ENCODE measurements around the gene PAX8. TPM values are rescaled to one million over a fixed set of nuclear protein-coding genes. Genes with fewer than 3 reads are reported as not detected.

The PAX8 gene
- total RNA-seq, 1 experiment from 2014 or later, result 3.4 TPM

GRCh38 chr2:113178069-113178746 lies 100.5 kb downstream of the PAX8 start:
- Histone ChIP-seq H3K4me1 (ENCODE audit: insufficient read depth, low read length) (no peaks in the 10 kb centered on the region), H3K4me3 (ENCODE audit: low read length) (no peak overlapping the region), H3K27me3 (ENCODE audit: low read length) (no peaks in the 10 kb centered on the region), H3K9ac (ENCODE audit: low read length) (no peak overlapping the region), H4K20me1 (ENCODE audit: low read length) (no peaks in the 10 kb centered on the region), H3K27ac (ENCODE audit: low read length) (no peak overlapping the region), H3K9me3 (ENCODE audit: low read length) (no peaks in the 10 kb centered on the region), H3K4me2 (ENCODE audit: low read length) (no peak overlapping the region), H2AFZ (ENCODE audit: low read length) (no peak overlapping the region), H3K79me2 (ENCODE audit: low read length) (no peaks in the 10 kb centered on the region), H3K36me3 (ENCODE audit: low read depth, low read length) (no peaks in the 10 kb centered on the region), H3K9me2 (replicated peaks; ENCODE audit: low read length) (no peaks in the 10 kb centered on the region), H3F3A (ENCODE audit: low read length, unreplicated experiment) (no peaks in the 10 kb centered on the region)
- DNase-seq (no peak), ATAC-seq (no peak)
- POLR2A ChIA-PET (ENCODE audit: unreplicated experiment), result no interaction called here
- intact Hi-C loops (cut with micrococcal nuclease), result no loop called here
- TF ChIP-seq EZH2 (IDR thresholded peaks at IDR 0.05; ENCODE audit: low read length, unreplicated experiment) (no peak), CTCF (conservative IDR thresholded peaks at IDR 0.05; ENCODE audit: low read depth, low read length) (no peak), EZH2phosphoT487 (IDR thresholded peaks at IDR 0.05; ENCODE audit: borderline replicate concordance, low read length) (no peak)
- BruUV-seq (replicated peaks), result no TSS peak
- CTCF ChIA-PET, result no interaction called here

- intact Hi-C loops (cut with micrococcal nuclease), result no loop called here
- CTCF ChIA-PET, result no interaction called here
- no peak overlapping the region for H2AFZ ChIP-seq (ENCODE audit: low read length)
- H3K9me2 ChIP-seq (replicated peaks; ENCODE audit: low read length), result no peaks in the 10 kb centered on the region
- no peaks in the 10 kb centered on the region for H3K27me3 ChIP-seq (ENCODE audit: low read length)
- TF ChIP-seq EZH2phosphoT487 (IDR thresholded peaks at IDR 0.05; ENCODE audit: borderline replicate concordance, low read length), result no peak
- no peak for TF ChIP-seq EZH2 (IDR thresholded peaks at IDR 0.05; ENCODE audit: low read length, unreplicated experiment)
- no peak for TF ChIP-seq CTCF (conservative IDR thresholded peaks at IDR 0.05; ENCODE audit: low read depth, low read length)
- H4K20me1 ChIP-seq (ENCODE audit: low read length), result no peaks in the 10 kb centered on the region
- DNase-seq (no peak), ATAC-seq (no peak)
- no peaks in the 10 kb centered on the region for H3F3A ChIP-seq (ENCODE audit: low read length, unreplicated experiment)
- H3K4me1 ChIP-seq (ENCODE audit: insufficient read depth, low read length), result no peaks in the 10 kb centered on the region
- no TSS peak for BruUV-seq (replicated peaks)
- POLR2A ChIA-PET (ENCODE audit: unreplicated experiment), result no interaction called here
- no peaks in the 10 kb centered on the region for H3K9me3 ChIP-seq (ENCODE audit: low read length)
- H3K27ac ChIP-seq (ENCODE audit: low read length), result no peak overlapping the region
- no peaks in the 10 kb centered on the region for H3K36me3 ChIP-seq (ENCODE audit: low read depth, low read length)
- no peak overlapping the region for H3K4me2 ChIP-seq (ENCODE audit: low read length)
- H3K4me3 ChIP-seq (ENCODE audit: low read length), result no peak overlapping the region
- H3K79me2 ChIP-seq (ENCODE audit: low read length), result no peaks in the 10 kb centered on the region
- H3K9ac ChIP-seq (ENCODE audit: low read length), result no peak overlapping the region
These were observed 101.9 kb downstream of the PAX8 start for GRCh38 chr2:113176696-113177355.
